Aorta (tissue), 5 donors: Measurements from ENCODE around the gene RPS16. TPM values are rescaled to one million over a fixed set of nuclear protein-coding genes. Genes with fewer than 3 reads are reported as not detected.

Experiments
- ATAC-seq: fragments of 200-7000 bp; cut with Tn5 transposase; one replicate; pipeline ENCODE4 v1.9.1; 2022; ENCODE audit warnings: moderate library complexity; ENCODE audit not compliant: low FRiP score
- DNase-seq, 2 donors: peaks; one replicate each; pipeline ENCODE4 v3.0.0-alpha.2; 2020
- H3K27ac ChIP-seq, 2 donors: one replicate each; pipeline ENCODE4 v1.5.1; 2013; ENCODE audit warnings: low read length in 2 of 2, mild to moderate bottlenecking in 2 of 2, moderate library complexity in 2 of 2, control low read depth in 1 of 2, inconsistent platforms in 1 of 2, low read depth in 1 of 2
- H3K27me3 ChIP-seq, 2 donors: one replicate each; pipeline ENCODE4 v1.6.1; 2013; ENCODE audit warnings: control low read depth in 1 of 2, low read length in 1 of 2, mild to moderate bottlenecking in 1 of 2, moderate library complexity in 1 of 2; ENCODE audit not compliant: insufficient read depth in 2 of 2, control insufficient read depth in 1 of 2
- H3K36me3 ChIP-seq, 2 donors: one replicate each; pipeline ENCODE4 v1.6.1; 2013; ENCODE audit warnings: control low read depth in 1 of 2, low read length in 1 of 2, mild to moderate bottlenecking in 1 of 2; ENCODE audit not compliant: insufficient read depth in 2 of 2, control insufficient read depth in 1 of 2
- H3K4me1 ChIP-seq, 2 donors: one replicate each; pipeline ENCODE4 v1.6.1; 2013; ENCODE audit warnings: low read length in 2 of 2, control low read depth in 1 of 2, mild to moderate bottlenecking in 1 of 2, moderate library complexity in 1 of 2; ENCODE audit not compliant: insufficient read depth in 2 of 2, control insufficient read depth in 1 of 2
- H3K4me3 ChIP-seq, 2 donors: one replicate each; pipeline ENCODE4 v1.5.1; 2013; ENCODE audit warnings: low read length in 2 of 2, control low read depth in 1 of 2, mild to moderate bottlenecking in 1 of 2
- H3K9me3 ChIP-seq: one replicate; pipeline ENCODE4 v1.6.1; 2013; ENCODE audit warnings: mild to moderate bottlenecking, low read length; ENCODE audit not compliant: control insufficient read depth
- whole genome bisulfite sequencing, 2 donors: extraction: QIAGEN DNeasy Blood & Tissue Kit; methylation state at CpG; one replicate each; pipeline ENCODE4 v1.1.7; 2013; 5-methylcytosine and 5-hydroxymethylcytosine counted together
- intact Hi-C, 2 donors: fragments of 100-400 bp; cut with DNase I; formaldehyde crosslinking; loops; one replicate each; pipeline versions ENCODE4 v1.14.2 to v1.15.0; 2022
- polyA plus RNA-seq, 2 donors: library from polyadenylated mRNA; stranded (reverse); fragments of 200-250 nt; gene quantifications; one replicate each; pipeline ENCODE4 v1.2.3, GENCODE V29; 2013
- total RNA-seq, 2 donors: library from RNA; stranded (reverse); fragmentation: NEBNext Ultra II Directional; extraction: Animal tissue kit (Norgen Biotek cat#: 25700); gene quantifications; one replicate each; pipeline ENCODE4 v1.2.1, GENCODE V29; 2021
- donor health status: healthy with polysubstance abuse.
- donor health status: Bipolar disorder and iron deficiency.
- donor health status: DM: no; HTN: no; CAD: no.
- donor health status: DM: no; HTN: no; CAD: no.
- donor health status: DM: yes; HTN: yes; CAD: no.

The RPS16 gene
- total and polyA plus RNA-seq, 4 donors = 1,268 to 4,459 (median 2,272) TPM

GRCh38 chr19:39403331-39404312 lies 32.1 kb downstream of the RPS16 start:
- DNase-seq (peak; percentile 99 to 100), ATAC-seq (peak; percentile 84)
- Histone ChIP-seq H3K4me3 (peak overlapping the region; percentile 32 to 55), H3K4me1 (no peaks in the 10 kb centered on the region), H3K27me3 (peaks cover 0 to 2% of the 10 kb centered on the region in 2 donors), H3K36me3 (peaks cover 0 to 2% of the 10 kb centered on the region in 2 donors), H3K9me3 (no peaks in the 10 kb centered on the region), H3K27ac (peak overlapping the region; percentile 97)
- 1% methylated on average over 40 to 43 of the region's 43 CpGs for WGBS, 2 donors
- intact Hi-C loops = loop anchor here (10.0 kb wide), 1 partner anchor 1149 kb away; the partner anchor contains the start of gene PPP1R14A (in 2 of the 2)

GRCh38 chr19:39402346-39403300 lies 33.1 kb downstream of the RPS16 start:
- Histone ChIP-seq H3K9me3 (no peaks in the 10 kb centered on the region), H3K4me3 (peak overlapping the region; percentile 32 to 55), H3K36me3 (no peaks in the 10 kb centered on the region), H3K27me3 (peaks cover 0 to 2% of the 10 kb centered on the region in 2 donors), H3K27ac (peak overlapping the region; percentile 97), H3K4me1 (no peaks in the 10 kb centered on the region)
- intact Hi-C loops = loop anchor here (10.0 kb wide), 1 partner anchor 1148 kb away; the partner anchor contains the start of gene PPP1R14A (in 2 of the 2)
- peak; percentile 97 to 98 for DNase-seq
- peak; percentile 71 for ATAC-seq
- 1 to 2% methylated on average over 42 to 59 of the region's 59 CpGs for WGBS, 2 donors

- Histone ChIP-seq H3K4me3 (no peak overlapping the region), H3K27ac (peak overlapping the region in 1 of 2 donors; percentile 4), H3K27me3 (peaks cover 0 to 1% of the 10 kb centered on the region in 2 donors), H3K4me1 (no peaks in the 10 kb centered on the region), H3K36me3 (no peaks in the 10 kb centered on the region), H3K9me3 (no peaks in the 10 kb centered on the region)
- ATAC-seq (no peak), DNase-seq (peak; percentile 82 to 85)
- intact Hi-C loops = loop anchor here (10.0 kb wide), 1 partner anchor 1147 kb away; the partner anchor contains the start of gene PPP1R14A (in 2 of the 2)
- WGBS, 2 donors = 35 to 38% methylated on average over 25 of the region's 25 CpGs
Measured at GRCh38 chr19:39401549-39402345, 34.0 kb downstream of the RPS16 start.

DNA sequence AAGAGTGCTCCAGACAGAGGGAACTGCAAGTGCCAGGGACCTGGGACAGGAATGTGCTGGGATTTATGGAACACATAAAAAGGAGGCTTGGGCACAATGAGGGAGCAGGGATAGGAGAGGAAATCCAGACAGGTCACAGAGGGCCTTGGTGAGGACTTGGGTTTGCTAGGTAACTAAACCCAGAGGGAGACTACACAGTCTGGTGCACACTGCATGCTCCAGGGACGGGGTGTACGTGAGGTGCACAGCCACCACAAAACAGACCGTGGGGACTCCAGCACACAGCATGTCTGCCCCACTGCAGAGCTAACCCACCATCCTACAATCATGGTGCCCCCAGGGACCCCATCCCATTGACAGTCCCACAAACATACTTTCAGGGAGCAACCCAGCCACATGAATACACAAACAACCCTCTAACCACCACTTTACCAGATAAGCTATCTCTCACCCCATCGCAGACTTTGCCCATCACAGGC lies 34.6 kb downstream of the RPS16 start:
- Histone ChIP-seq H3K27ac (peak overlapping the region in 1 of 2 donors; percentile 4), H3K27me3 (no peaks in the 10 kb centered on the region), H3K4me3 (no peak overlapping the region), H3K4me1 (no peaks in the 10 kb centered on the region), H3K9me3 (no peaks in the 10 kb centered on the region), H3K36me3 (no peaks in the 10 kb centered on the region)
- WGBS, 2 donors = 42 to 54% methylated on average over 4 of the region's 4 CpGs
- intact Hi-C loops = loop anchor here (10.0 kb wide), 1 partner anchor 1146 kb away; the partner anchor contains the start of gene PPP1R14A (in 2 of the 2)
- DNase-seq (no peak), ATAC-seq (no peak)

- intact Hi-C loops = loop anchor here (10.0 kb wide), 1 partner anchor 1145 kb away; the partner anchor contains the start of gene PPP1R14A (in 2 of the 2)
- DNase-seq (no peak), ATAC-seq (no peak)
- Histone ChIP-seq H3K4me3 (no peak overlapping the region), H3K9me3 (no peaks in the 10 kb centered on the region), H3K36me3 (no peaks in the 10 kb centered on the region), H3K27me3 (no peaks in the 10 kb centered on the region), H3K4me1 (no peaks in the 10 kb centered on the region), H3K27ac (no peak overlapping the region)
- 79 to 86% methylated on average over 4 of the region's 4 CpGs for WGBS, 2 donors
Measured at GRCh38 chr19:39400061-39400460, 35.7 kb downstream of the RPS16 start.

GRCh38 chr19:39399668-39400050 lies 36.1 kb downstream of the RPS16 start:
- H3K27ac ChIP-seq = no peak overlapping the region
- no peak for ATAC-seq

DNA sequence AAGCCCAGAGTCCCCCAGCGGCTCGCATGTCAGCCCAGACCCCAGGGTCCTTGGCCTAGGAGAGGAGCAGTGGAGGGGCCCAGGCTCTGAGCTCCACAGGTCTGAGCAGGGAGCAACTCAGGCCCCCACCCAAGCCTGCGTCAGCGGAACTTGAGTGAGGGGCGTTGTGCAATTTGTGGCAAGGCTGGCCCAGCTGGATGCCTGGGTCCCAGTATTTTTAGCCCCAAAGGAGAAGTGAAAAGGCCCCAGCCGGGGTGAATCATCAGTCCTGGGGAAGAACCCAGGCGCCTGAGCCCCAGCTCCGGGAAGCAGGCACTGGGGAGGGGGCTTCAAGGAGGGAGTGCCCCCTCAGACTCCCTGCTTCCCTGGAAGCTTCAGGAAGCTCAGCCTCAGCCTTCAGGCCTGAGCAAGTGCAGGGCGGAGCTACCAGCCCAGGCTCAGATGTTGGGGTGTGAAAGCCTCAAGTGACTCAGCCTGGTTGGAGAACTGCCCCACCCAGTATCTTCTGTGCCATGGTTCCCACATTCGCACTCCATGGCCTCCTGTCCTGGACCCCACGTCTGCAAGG lies 37.4 kb downstream of the RPS16 start:
- WGBS, 2 donors = 79 to 88% methylated on average over 11 of the region's 11 CpGs
- H3K27me3 ChIP-seq = no peaks in the 10 kb centered on the region
- H3K9me3 ChIP-seq = no peaks in the 10 kb centered on the region
- intact Hi-C loops = loop anchor here in 1 of 2 donors (5.0 kb wide), 1 partner anchor 134 kb away; the partner anchor contains the start of gene EID2B
- H3K36me3 ChIP-seq = no peaks in the 10 kb centered on the region
- DNase-seq = peak; percentile 89 to 93
- H3K4me1 ChIP-seq = no peaks in the 10 kb centered on the region
- peak overlapping the region in 1 of 2 donors; percentile 86 for H3K27ac ChIP-seq
- ATAC-seq = no peak
- no peak overlapping the region for H3K4me3 ChIP-seq

More at GRCh38 chr19:39399668-39400050, 36.1 kb downstream of the RPS16 start:
- no peak overlapping the region for H3K4me3 ChIP-seq
- no peaks in the 10 kb centered on the region for H3K27me3 ChIP-seq
- no peaks in the 10 kb centered on the region for H3K4me1 ChIP-seq
- no peaks in the 10 kb centered on the region for H3K36me3 ChIP-seq
- DNase-seq = no peak
- no peaks in the 10 kb centered on the region for H3K9me3 ChIP-seq
- 92 to 96% methylated on average over 4 of the region's 4 CpGs for WGBS, 2 donors
- intact Hi-C loops = loop anchor here (5.0 to 10.0 kb wide), 2 partner anchors 133 to 1145 kb away; partner anchors contain the start of genes PPP1R14A (in 2 of the 2) and EID2B (in 1 of the 2)
